Activated B cell treated with CpG ODN at 0.5 μM for 24 hours (primary cell): ENCODE measurements around the gene ADSL. TPM values are rescaled to one million over a fixed set of nuclear protein-coding genes. Genes with fewer than 3 reads are reported as not detected.
A peak's percentile ranks its signal among the peaks of the same experiment; 100 is the strongest.

Source experiments
- ATAC-seq: fragments of 200-7000 bp; cut with Tn5 transposase; one replicate; pipeline ENCODE4 v1.10.0; 2021; ENCODE audit warnings: low read depth, mild to moderate bottlenecking, moderate library complexity
- CTCF ChIA-PET: fragments of 350-600 bp; sonication (Branson Sonifier 250); formaldehyde crosslinking; loops from one replicate; lab custom pipeline; 2021; ENCODE audit warnings: antibody characterized with exemption; lab: Charles Lee
- POLR2A ChIA-PET: fragments of 350-600 bp; sonication (Branson Sonifier 250); formaldehyde crosslinking; loops from one replicate; lab custom pipeline; 2021; ENCODE audit warnings: antibody characterized with exemption; lab: Charles Lee
- DNase-seq: peaks from one replicate; pipeline ENCODE4 v3.0.0; 2022
- H3K27ac Mint-ChIP-seq: one replicate; pipeline ENCODE4 v1.8.0; 2020; ENCODE audit warnings: mixed read lengths
- H3K27me3 Mint-ChIP-seq: one replicate; pipeline ENCODE4 v1.8.0; 2021; ENCODE audit warnings: mixed read lengths
- H3K36me3 Mint-ChIP-seq: one replicate; pipeline ENCODE4 v1.8.0; 2021; ENCODE audit warnings: low read depth, mixed read lengths
- H3K4me1 Mint-ChIP-seq: one replicate; pipeline ENCODE4 v1.8.0; 2021; ENCODE audit warnings: mixed read lengths
- H3K4me3 Mint-ChIP-seq: one replicate; pipeline ENCODE4 v1.8.0; 2020; ENCODE audit warnings: mild to moderate bottlenecking, mixed read lengths
- H3K9me3 Mint-ChIP-seq: one replicate; pipeline ENCODE4 v1.8.0; 2020; ENCODE audit warnings: mixed read lengths
- CTCF ChIP-seq: fragments of 200-600 bp; IDR thresholded peaks from one replicate; pipeline ENCODE4 v1.8.0; 2022; ENCODE audit warnings: antibody characterized with exemption, mild to moderate bottlenecking
- intact Hi-C: fragments of 100-400 bp; cut with micrococcal nuclease; formaldehyde crosslinking; loops from one replicate; pipeline ENCODE4 v1.15.1; 2024
- total RNA-seq: library from RNA; stranded (reverse); gene quantifications from 2 replicates; pipeline ENCODE4 v1.2.3, GENCODE V29; 2022

ADSL gene
- total RNA-seq, 1 donor from 2014 or later: 102 TPM

GRCh38 chr22:40345815-40346184, 500 bp upstream of the ADSL start:
- ATAC-seq (peak; percentile 49), DNase-seq (peak; percentile 37)
- POLR2A ChIA-PET: interaction anchor here (0.6 to 3.9 kb wide), 22 partner anchors 10 to 1341 kb away, joined by 3 to 55 read pairs (median 5); partner anchors contain the start of genes SGSM3 and TNRC6B
- Mint-ChIP-seq H3K4me1 (peaks cover 34% of the 10 kb centered on the region), H3K4me3 (peak overlapping the region; percentile 98), H3K27me3 (no peaks in the 10 kb centered on the region), H3K9me3 (no peaks in the 10 kb centered on the region), H3K27ac (peak overlapping the region; percentile 98), H3K36me3 (peaks cover 35% of the 10 kb centered on the region)
- CTCF ChIA-PET: interaction anchor here (0.6 to 1.1 kb wide), 5 partner anchors 9 to 811 kb away, joined by 3 read pairs; no protein-coding TSS in a partner anchor
- TF ChIP-seq CTCF: no peak
- intact Hi-C loops: loop anchor here (1.0 to 5.0 kb wide), 9 partner anchors 67 to 946 kb away; partner anchors contain the start of genes MRTFA, RPS19BP1, ST13 and TAB1

GRCh38 chr22:40347300-40347699, 1.0 kb downstream of the ADSL start:
- no peak for TF ChIP-seq CTCF
- intact Hi-C loops: loop anchor here (2.0 to 5.0 kb wide), 2 partner anchors 135 to 170 kb away; partner anchors contain the start of gene TNRC6B
- peak overlapping the region; percentile 98 for H3K27ac Mint-ChIP-seq
- H3K9me3 Mint-ChIP-seq: no peaks in the 10 kb centered on the region
- ChIA-PET POLR2A (interaction anchor here (0.5 to 3.9 kb wide), 12 partner anchors 11 to 1212 kb away, joined by 3 to 55 read pairs (median 6); partner anchors contain the start of genes ATF4, SGSM3 and TNRC6B), CTCF (interaction anchor here (0.9 to 2.0 kb wide), 13 partner anchors 9 to 818 kb away, joined by 3 to 11 read pairs (median 4); no protein-coding TSS in a partner anchor)
- DNase-seq: no peak
- no peaks in the 10 kb centered on the region for H3K27me3 Mint-ChIP-seq
- peaks cover 32% of the 10 kb centered on the region for H3K4me1 Mint-ChIP-seq
- H3K36me3 Mint-ChIP-seq: peaks cover 44% of the 10 kb centered on the region
- no peak for ATAC-seq
- H3K4me3 Mint-ChIP-seq: peak overlapping the region; percentile 98

GRCh38 chr22:40348025-40348658, 1.8 kb downstream of the ADSL start:
- Mint-ChIP-seq H3K36me3 (peaks cover 51% of the 10 kb centered on the region), H3K9me3 (no peaks in the 10 kb centered on the region), H3K27ac (peak overlapping the region; percentile 98), H3K4me1 (peaks cover 29% of the 10 kb centered on the region), H3K27me3 (no peaks in the 10 kb centered on the region), H3K4me3 (peak overlapping the region; percentile 98)
- no peak for TF ChIP-seq CTCF
- DNase-seq: peak; percentile 25
- intact Hi-C loops: loop anchor here (2.0 to 5.0 kb wide), 2 partner anchors 13 to 136 kb away; no protein-coding TSS in a partner anchor
- CTCF ChIA-PET: interaction anchor here (0.5 to 2.0 kb wide), 17 partner anchors 9 to 819 kb away, joined by 3 to 11 read pairs (median 3); no protein-coding TSS in a partner anchor
- no peak for ATAC-seq
- POLR2A ChIA-PET: interaction anchor here (0.5 to 3.9 kb wide), 6 partner anchors 15 to 1028 kb away, joined by 3 to 55 read pairs (median 7); partner anchors contain the start of gene RPL3

GRCh38 chr22:40352763-40353162, 6.5 kb downstream of the ADSL start:
- peaks cover 71% of the 10 kb centered on the region for H3K36me3 Mint-ChIP-seq
- CTCF ChIA-PET: interaction anchor here (1.1 kb wide), 1 partner anchor 281 kb away, joined by 3 read pairs; no protein-coding TSS in a partner anchor
- no peak for TF ChIP-seq CTCF
- H3K27me3 Mint-ChIP-seq: no peaks in the 10 kb centered on the region
- no peak for DNase-seq
- intact Hi-C loops: no loop called here
- no peaks in the 10 kb centered on the region for H3K9me3 Mint-ChIP-seq
- POLR2A ChIA-PET: interaction anchor here (0.7 kb wide), 1 partner anchor 208 kb away, joined by 3 read pairs; no protein-coding TSS in a partner anchor
- H3K4me1 Mint-ChIP-seq: peaks cover 7% of the 10 kb centered on the region
- ATAC-seq: no peak
- H3K4me3 Mint-ChIP-seq: no peak overlapping the region
- H3K27ac Mint-ChIP-seq: no peak overlapping the region

GRCh38 chr22:40361100-40361499, 14.8 kb downstream of the ADSL start:
- TF ChIP-seq CTCF: no peak
- POLR2A ChIA-PET: interaction anchor here (0.5 kb wide), 1 partner anchor 1028 kb away, joined by 4 read pairs; no protein-coding TSS in a partner anchor
- Mint-ChIP-seq H3K4me1 (no peaks in the 10 kb centered on the region), H3K36me3 (peaks cover 92% of the 10 kb centered on the region), H3K27me3 (no peaks in the 10 kb centered on the region), H3K9me3 (no peaks in the 10 kb centered on the region), H3K27ac (no peak overlapping the region), H3K4me3 (no peak overlapping the region)
- intact Hi-C loops: no loop called here
- ATAC-seq (no peak), DNase-seq (no peak)
- CTCF ChIA-PET: no interaction called here
